ENCODE results near the gene ABCC8. TPM values are rescaled to one million over a fixed set of nuclear protein-coding genes. Genes with fewer than 3 reads are reported as not detected.

ABCC8 gene
- total and polyA plus RNA-seq, 2 donors (not counting 3 experiments of a cell fraction or from before 2014, with no cell fraction given) = not detected

DNA sequence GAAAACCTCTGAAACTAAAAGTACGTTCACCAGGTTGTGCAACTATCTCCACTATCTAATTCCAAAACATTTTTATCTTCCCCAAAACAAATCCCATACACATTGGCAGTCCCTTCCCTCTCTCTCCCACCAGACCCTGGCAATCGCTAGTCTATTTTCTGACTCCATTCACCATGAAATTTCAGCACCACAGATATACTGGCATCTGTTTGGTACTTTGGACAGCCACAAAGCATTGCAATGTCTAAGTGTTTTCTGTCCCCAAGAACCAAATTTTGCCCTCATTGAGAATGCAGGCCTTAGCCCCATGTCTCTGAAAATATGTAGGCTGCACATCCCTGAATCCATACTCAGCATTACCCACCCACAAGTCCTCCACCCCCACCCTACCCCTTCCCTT is 60.2 kb downstream of the ABCC8 start:
- no peaks in the 10 kb centered on the region for H3K9me3 ChIP-seq (replicated peaks; ENCODE audit: control insufficient read depth, insufficient read depth, low read length)
- TF ChIP-seq JUN (IDR thresholded peaks at IDR 0.05; ENCODE audit: borderline replicate concordance, insufficient read depth, insufficient read length, low read depth) (no peak), POLR2AphosphoS5 (IDR thresholded peaks at IDR 0.05; ENCODE audit: insufficient read depth, low read depth, low read length) (no peak), POLR2A (IDR thresholded peaks at IDR 0.05; ENCODE audit: low read depth, low read length) (no peak), EZH2 (IDR thresholded peaks at IDR 0.05; ENCODE audit: borderline replicate concordance, low read depth, low read length, severe bottlenecking) (no peak), FOS (IDR thresholded peaks at IDR 0.05; ENCODE audit: borderline replicate concordance, insufficient read depth, low read length) (no peak), MYC (IDR thresholded peaks at IDR 0.05; ENCODE audit: low read depth, low read length) (no peak), GATA2 (IDR thresholded peaks at IDR 0.05; ENCODE audit: insufficient read depth, insufficient read length, low read depth, low read length) (no peak)
- TF ChIP-seq, protein P1, sequence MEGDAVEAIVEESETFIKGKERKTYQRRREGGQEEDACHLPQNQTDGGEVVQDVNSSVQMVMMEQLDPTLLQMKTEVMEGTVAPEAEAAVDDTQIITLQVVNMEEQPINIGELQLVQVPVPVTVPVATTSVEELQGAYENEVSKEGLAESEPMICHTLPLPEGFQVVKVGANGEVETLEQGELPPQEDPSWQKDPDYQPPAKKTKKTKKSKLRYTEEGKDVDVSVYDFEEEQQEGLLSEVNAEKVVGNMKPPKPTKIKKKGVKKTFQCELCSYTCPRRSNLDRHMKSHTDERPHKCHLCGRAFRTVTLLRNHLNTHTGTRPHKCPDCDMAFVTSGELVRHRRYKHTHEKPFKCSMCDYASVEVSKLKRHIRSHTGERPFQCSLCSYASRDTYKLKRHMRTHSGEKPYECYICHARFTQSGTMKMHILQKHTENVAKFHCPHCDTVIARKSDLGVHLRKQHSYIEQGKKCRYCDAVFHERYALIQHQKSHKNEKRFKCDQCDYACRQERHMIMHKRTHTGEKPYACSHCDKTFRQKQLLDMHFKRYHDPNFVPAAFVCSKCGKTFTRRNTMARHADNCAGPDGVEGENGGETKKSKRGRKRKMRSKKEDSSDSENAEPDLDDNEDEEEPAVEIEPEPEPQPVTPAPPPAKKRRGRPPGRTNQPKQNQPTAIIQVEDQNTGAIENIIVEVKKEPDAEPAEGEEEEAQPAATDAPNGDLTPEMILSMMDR (IDR thresholded peaks at IDR 0.05; ENCODE audit: extremely low read depth in 1 of 2, insufficient read depth in 1 of 2, low read depth in 1 of 2, low read length in 2 of 2) = no peak
- TF ChIP-seq, protein P2, sequence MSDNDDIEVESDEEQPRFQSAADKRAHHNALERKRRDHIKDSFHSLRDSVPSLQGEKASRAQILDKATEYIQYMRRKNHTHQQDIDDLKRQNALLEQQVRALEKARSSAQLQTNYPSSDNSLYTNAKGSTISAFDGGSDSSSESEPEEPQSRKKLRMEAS (IDR thresholded peaks at IDR 0.05; ENCODE audit: insufficient read depth, insufficient read length) = no peak
- H3K4me1 ChIP-seq (ENCODE audit: control insufficient read depth, extremely low read depth, insufficient read depth, low read length) = no peaks in the 10 kb centered on the region
- H3K9me1 ChIP-seq (replicated peaks; ENCODE audit: control insufficient read depth, extremely low read depth, insufficient read depth, low read length) = no peaks in the 10 kb centered on the region
- CTCF ChIA-PET = no interaction called here
- H3K27me3 ChIP-seq (ENCODE audit: control insufficient read depth in 2 of 2, insufficient read depth in 2 of 2, low read length in 2 of 2) = peaks cover 2 to 7% of the 10 kb centered on the region in 2 experiments
- H3K4me2 ChIP-seq (ENCODE audit: insufficient read depth, low read length) = no peak overlapping the region
- H3K9ac ChIP-seq (replicated peaks; ENCODE audit: extremely low read depth, insufficient read depth, low read length) = no peak overlapping the region
- no TSS peak for BruUV-seq (replicated peaks)
- FAIRE-seq (no peak), DNase-seq (ENCODE audit: low read depth, low spot score) (no peak)
- no peak overlapping the region for H2AFZ ChIP-seq (ENCODE audit: low read depth, low read length)
- POLR2A ChIA-PET = no interaction called here
- intact Hi-C loops (cut with micrococcal nuclease) (no loop called here), dilution Hi-C loops (cut with MboI; ENCODE audit: extremely low pct_ligation_motif_present, low sequenced_read_pairs) (no loop called here)
- no peak overlapping the region for H3K4me3 ChIP-seq (replicated peaks in 1 of 3; ENCODE audit: insufficient read depth in 1 of 3, low read depth in 1 of 3, low read length in 3 of 3)
- H3K27ac ChIP-seq (ENCODE audit: insufficient read depth, low read depth, low read length) = no peak overlapping the region
- no peaks in the 10 kb centered on the region for H3K79me2 ChIP-seq (ENCODE audit: control insufficient read depth, insufficient read depth, low read length)
- no peaks in the 10 kb centered on the region for H3K36me3 ChIP-seq (ENCODE audit: control insufficient read depth in 2 of 2, extremely low read depth in 1 of 2, insufficient read depth in 2 of 2, low read length in 2 of 2)
- H4K20me1 ChIP-seq (replicated peaks; ENCODE audit: control insufficient read depth, extremely low read depth, insufficient read depth, low read length) = no peaks in the 10 kb centered on the region

All from endothelial cell of umbilical vein (primary cell).